ENCODE results near the gene RNF150.

DNA sequence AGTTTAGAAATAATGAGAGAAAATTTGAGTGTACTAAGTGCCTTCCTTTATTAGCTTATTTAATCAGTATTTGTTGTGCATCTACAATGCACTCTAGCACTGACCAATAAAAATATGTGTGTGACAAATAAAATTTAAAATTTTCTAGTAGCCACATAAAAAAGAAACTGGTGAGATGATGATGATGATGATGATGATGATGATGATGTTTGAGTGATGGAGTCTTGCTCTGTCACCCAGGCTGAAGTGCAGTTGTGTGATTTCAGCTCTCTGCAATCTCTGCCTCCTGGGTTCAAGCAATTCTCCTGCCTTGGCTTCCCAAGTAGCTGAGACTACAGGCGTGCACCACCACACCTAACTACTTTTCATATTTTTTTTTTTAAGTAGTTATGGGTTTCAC is 110.2 kb downstream of the RNF150 start:
- TF ChIP-seq, protein P1, sequence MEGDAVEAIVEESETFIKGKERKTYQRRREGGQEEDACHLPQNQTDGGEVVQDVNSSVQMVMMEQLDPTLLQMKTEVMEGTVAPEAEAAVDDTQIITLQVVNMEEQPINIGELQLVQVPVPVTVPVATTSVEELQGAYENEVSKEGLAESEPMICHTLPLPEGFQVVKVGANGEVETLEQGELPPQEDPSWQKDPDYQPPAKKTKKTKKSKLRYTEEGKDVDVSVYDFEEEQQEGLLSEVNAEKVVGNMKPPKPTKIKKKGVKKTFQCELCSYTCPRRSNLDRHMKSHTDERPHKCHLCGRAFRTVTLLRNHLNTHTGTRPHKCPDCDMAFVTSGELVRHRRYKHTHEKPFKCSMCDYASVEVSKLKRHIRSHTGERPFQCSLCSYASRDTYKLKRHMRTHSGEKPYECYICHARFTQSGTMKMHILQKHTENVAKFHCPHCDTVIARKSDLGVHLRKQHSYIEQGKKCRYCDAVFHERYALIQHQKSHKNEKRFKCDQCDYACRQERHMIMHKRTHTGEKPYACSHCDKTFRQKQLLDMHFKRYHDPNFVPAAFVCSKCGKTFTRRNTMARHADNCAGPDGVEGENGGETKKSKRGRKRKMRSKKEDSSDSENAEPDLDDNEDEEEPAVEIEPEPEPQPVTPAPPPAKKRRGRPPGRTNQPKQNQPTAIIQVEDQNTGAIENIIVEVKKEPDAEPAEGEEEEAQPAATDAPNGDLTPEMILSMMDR (IDR thresholded peaks at IDR 0.05), result no peak
- TF ChIP-seq POLR2A (IDR thresholded peaks at IDR 0.05), result no peak
